H9 (cell line): ENCODE data around the gene CNIH1. TPM values are rescaled to one million over a fixed set of nuclear protein-coding genes. Genes with fewer than 3 reads are reported as not detected.

Source experiments
- DNase-seq: peaks from one replicate; pipeline ENCODE4 v3.0.0-alpha.2; 2017
- H2AFZ ChIP-seq: one replicate; pipeline ENCODE4 v1.6.1; 2013; ENCODE audit warnings: mild to moderate bottlenecking, low read length, control low read depth, moderate library complexity
- H2AK5ac ChIP-seq: 2 replicates; pipeline ENCODE4 v1.6.1; 2013; ENCODE audit warnings: low read length, control low read depth, mixed read lengths; ENCODE audit not compliant: insufficient read length
- H2BK120ac ChIP-seq: one replicate; pipeline ENCODE4 v1.6.1; 2013; ENCODE audit warnings: low read depth, mild to moderate bottlenecking, low read length, control low read depth, inconsistent platforms; ENCODE audit not compliant: poor library complexity, severe bottlenecking
- H2BK12ac ChIP-seq: 2 replicates; pipeline ENCODE4 v1.6.1; 2013; ENCODE audit warnings: low read length, control low read depth, mixed read lengths, low read depth; ENCODE audit not compliant: insufficient read length
- H2BK15ac ChIP-seq: 2 replicates; pipeline ENCODE4 v1.6.1; 2013; ENCODE audit warnings: low read depth, low read length, control low read depth
- H2BK20ac ChIP-seq: one replicate; pipeline ENCODE4 v1.6.1; 2013; ENCODE audit warnings: low read depth, mild to moderate bottlenecking, low read length, control low read depth, inconsistent platforms; ENCODE audit not compliant: poor library complexity, severe bottlenecking
- H2BK5ac ChIP-seq: 2 replicates; pipeline ENCODE4 v1.6.1; 2013; ENCODE audit warnings: low read length, control low read depth, mixed read lengths; ENCODE audit not compliant: insufficient read length
- H3K14ac ChIP-seq: 2 replicates; pipeline ENCODE4 v1.6.1; 2013; ENCODE audit warnings: low read length, control low read depth; ENCODE audit not compliant: insufficient read depth
- H3K18ac ChIP-seq: 2 replicates; pipeline ENCODE4 v1.6.1; 2013; ENCODE audit warnings: low read depth, mild to moderate bottlenecking, mixed read lengths, low read length, control low read depth; ENCODE audit not compliant: insufficient read length
- H3K23ac ChIP-seq: 2 replicates; pipeline ENCODE4 v1.6.1; 2013; ENCODE audit warnings: low read length, control low read depth, mixed read lengths, low read depth; ENCODE audit not compliant: insufficient read length
- H3K23me2 ChIP-seq: 2 replicates; pipeline ENCODE4 v1.6.1; 2013; ENCODE audit warnings: low read depth, mild to moderate bottlenecking, mixed read lengths, low read length, control low read depth; ENCODE audit not compliant: insufficient read length, poor library complexity, severe bottlenecking
- H3K27ac ChIP-seq: 2 replicates; pipeline ENCODE4 v1.5.1; 2013; ENCODE audit warnings: low read length, control low read depth, mixed read lengths, low read depth; ENCODE audit not compliant: insufficient read length
- H3K27me3 ChIP-seq: 2 replicates; pipeline ENCODE4 v1.6.1; 2013; ENCODE audit warnings: low read length, control low read depth, inconsistent platforms; ENCODE audit not compliant: insufficient read depth
- H3K4ac ChIP-seq: 2 replicates; pipeline ENCODE4 v1.6.1; 2013; ENCODE audit warnings: low read depth, mild to moderate bottlenecking, control low read depth, inconsistent platforms, low read length, moderate library complexity
- H3K4me1 ChIP-seq: 2 replicates; pipeline ENCODE4 v1.6.1; 2013; ENCODE audit warnings: low read length, control low read depth, inconsistent platforms; ENCODE audit not compliant: insufficient read depth
- H3K4me2 ChIP-seq: 2 replicates; pipeline ENCODE4 v1.6.1; 2013; ENCODE audit warnings: low read length, control low read depth, mixed read lengths; ENCODE audit not compliant: insufficient read length, insufficient read depth
- H3K56ac ChIP-seq: 2 replicates; pipeline ENCODE4 v1.6.1; 2013; ENCODE audit warnings: low read depth, mild to moderate bottlenecking, mixed read lengths, low read length, control low read depth; ENCODE audit not compliant: insufficient read length
- H3K79me1 ChIP-seq: 2 replicates; pipeline ENCODE4 v1.6.1; 2013; ENCODE audit warnings: low read depth, mild to moderate bottlenecking, moderate library complexity, low read length, control low read depth, inconsistent platforms; ENCODE audit not compliant: insufficient read depth, poor library complexity, severe bottlenecking
- H3K79me2 ChIP-seq: 2 replicates; pipeline ENCODE4 v1.6.1; 2013; ENCODE audit warnings: low read length, control low read depth, inconsistent platforms; ENCODE audit not compliant: insufficient read depth
- H3K9ac ChIP-seq: 2 replicates; pipeline ENCODE4 v1.6.1; 2013; ENCODE audit warnings: low read length, control low read depth, mixed read lengths; ENCODE audit not compliant: insufficient read length; ENCODE audit errors: extremely low read depth
- H3K9me3 ChIP-seq: one replicate; pipeline ENCODE4 v1.6.1; 2013; ENCODE audit warnings: low read depth, low read length, inconsistent platforms; ENCODE audit not compliant: control insufficient read depth
- H3T11ph ChIP-seq: one replicate; pipeline ENCODE4 v1.6.1; 2013; ENCODE audit warnings: mild to moderate bottlenecking, low read length, control low read depth, inconsistent platforms
- H4K20me1 ChIP-seq: one replicate; pipeline ENCODE4 v1.6.1; 2013; ENCODE audit not compliant: control insufficient read depth, insufficient read length, insufficient read depth
- H4K5ac ChIP-seq: 2 replicates; pipeline ENCODE4 v1.6.1; 2013; ENCODE audit warnings: low read depth, mild to moderate bottlenecking, mixed read lengths, low read length, control low read depth; ENCODE audit not compliant: insufficient read length
- H4K8ac ChIP-seq: replicated peaks from 2 replicates; pipeline ENCODE4 v1.6.1; 2013; ENCODE audit warnings: low read length, control low read depth, mixed read lengths, low read depth; ENCODE audit not compliant: insufficient read length
- H4K91ac ChIP-seq: 2 replicates; pipeline ENCODE4 v1.6.1; 2013; ENCODE audit warnings: low read depth, mild to moderate bottlenecking, moderate library complexity, mixed read lengths, low read length, control low read depth; ENCODE audit not compliant: insufficient read length
- H3K27ac Mint-ChIP-seq, 3 experiments: 2 replicates in 2 of 3; 3 replicates in 1 of 3; pipeline ENCODE4 v1.8.0; 2020 to 2021; ENCODE audit warnings: mixed read lengths in 3 of 3, mild to moderate bottlenecking in 1 of 3, moderate library complexity in 1 of 3
- H3K27me3 Mint-ChIP-seq: 2 replicates; pipeline ENCODE4 v1.8.0; 2021; ENCODE audit warnings: low read depth, mild to moderate bottlenecking, moderate library complexity, mixed read lengths
- H3K36me3 Mint-ChIP-seq, 3 experiments: 2 replicates in 2 of 3; 3 replicates in 1 of 3; pipeline ENCODE4 v1.8.0; 2020 to 2021; ENCODE audit warnings: low read depth in 3 of 3, mixed read lengths in 3 of 3; ENCODE audit not compliant: insufficient read depth in 1 of 3
- H3K4me1 Mint-ChIP-seq, 2 experiments: 2 replicates each; pipeline ENCODE4 v1.8.0; 2020; ENCODE audit warnings: mixed read lengths in 2 of 2
- H3K4me3 Mint-ChIP-seq, 2 experiments: 2 replicates in 1 of 2; 3 replicates in 1 of 2; pipeline ENCODE4 v1.8.0; 2020 to 2021; ENCODE audit warnings: mild to moderate bottlenecking in 2 of 2, mixed read lengths in 2 of 2, moderate library complexity in 1 of 2
- H3K9me3 Mint-ChIP-seq, 2 experiments: 2 replicates in 1 of 2; 3 replicates in 1 of 2; pipeline ENCODE4 v1.8.0; 2020; ENCODE audit warnings: mild to moderate bottlenecking in 2 of 2, mixed read lengths in 2 of 2, moderate library complexity in 1 of 2
- CTCF ChIP-seq: fragments of 200-600 bp; sonication (generic); conservative IDR thresholded peaks from 3 replicates; pipeline ENCODE4 v1.8.0; 2021; ENCODE audit warnings: antibody characterized with exemption, mild to moderate bottlenecking
- WGBS: extraction: QIAGEN DNeasy Blood & Tissue Kit; methylation state at CpG from one replicate; pipeline ENCODE4 v1.1.7; 2013; ENCODE audit warnings: missing lambda C conversion rate, low lambda C conversion rate, mixed read lengths; ENCODE audit not compliant: insufficient read length; ENCODE audit errors: extremely low coverage; 5-methylcytosine and 5-hydroxymethylcytosine counted together
- total RNA-seq: library from RNA; stranded (reverse); gene quantifications from 2 replicates; pipeline ENCODE4 v1.2.1, GENCODE V29; 2021

Gene CNIH1
- total RNA-seq, 1 experiment from 2014 or later: 99.3 TPM

- Histone ChIP-seq H4K8ac (no peak overlapping the region), H3K23ac (no peak overlapping the region), H3K27ac (no peak overlapping the region), H2BK20ac (no peak overlapping the region), H3K4ac (no peak overlapping the region), H3K4me2 (peak overlapping the region; percentile 53), H4K5ac (no peak overlapping the region), H3K79me2 (no peaks in the 10 kb centered on the region), H3K56ac (no peak overlapping the region), H2BK120ac (no peak overlapping the region), H4K20me1 (no peaks in the 10 kb centered on the region), H2BK15ac (no peak overlapping the region), H3K14ac (no peak overlapping the region), H3T11ph (no peak overlapping the region), H2BK12ac (no peak overlapping the region), H3K27me3 (no peaks in the 10 kb centered on the region), H3K9ac (no peak overlapping the region), H4K91ac (no peak overlapping the region), H3K79me1 (no peaks in the 10 kb centered on the region), H3K23me2 (peaks cover 7% of the 10 kb centered on the region), H3K4me1 (peaks cover 3% of the 10 kb centered on the region), H2AFZ (no peak overlapping the region), H2BK5ac (no peak overlapping the region), H3K18ac (peak overlapping the region; percentile 61), H2AK5ac (no peak overlapping the region), H3K9me3 (no peaks in the 10 kb centered on the region)
- H3K36me3 Mint-ChIP-seq: peaks cover 0 to 5% (median 0%) of the 10 kb centered on the region in 3 experiments; a peak in 4 of 7 replicates
- WGBS: no CpG with 5 or more reads among the region's 9 CpGs
- peak overlapping the region; percentile 80 to 86 for H3K4me3 Mint-ChIP-seq
- H3K27me3 Mint-ChIP-seq: peaks cover 5% of the 10 kb centered on the region
- no peaks in the 10 kb centered on the region; a peak in 2 of 5 replicates for H3K9me3 Mint-ChIP-seq
- peaks cover 14 to 22% of the 10 kb centered on the region in 2 experiments for H3K4me1 Mint-ChIP-seq
- no peak for TF ChIP-seq CTCF
- no peak for DNase-seq
- no peak overlapping the region for H3K27ac Mint-ChIP-seq
Measured at GRCh38 chr14:54396183-54396492, 45.0 kb downstream of the CNIH1 start.
